HG02870 (cell line): ENCODE measurements around the gene PIGX.

Source experiments
- ATAC-seq: cut with Tn5 transposase; IDR thresholded peaks from one replicate; pipeline ENCODE4 v1.9.1; 2021; ENCODE audit warnings: mild to moderate bottlenecking, moderate library complexity; ENCODE audit not compliant: unreplicated experiment

Gene PIGX

GRCh38 chr3:196711838-196712513, at the start of gene PIGX, which contains the start of gene CEP19:
Gene PIGX (plus strand): TSS chr3:196712377.
Gene CEP19 (minus strand): TSS chr3:196712250. CDS start chr3:196708657, 3,593 bp downstream.
- ATAC-seq, result peak; percentile 67

- ATAC-seq, result no peak
These were observed 49.2 kb upstream of the PIGX start for GRCh38 chr3:196662711-196663571.

GRCh38 chr3:196666001-196666867, 45.9 kb upstream of the PIGX start:
- ATAC-seq, result no peak

- no peak for ATAC-seq
These were observed 44.9 kb upstream of the PIGX start for GRCh38 chr3:196667056-196667825.

GRCh38 chr3:196670339-196670738, 41.8 kb upstream of the PIGX start:
- no peak for ATAC-seq

- ATAC-seq, result no peak
These were observed 38.5 kb upstream of the PIGX start for GRCh38 chr3:196673632-196674031.

GRCh38 chr3:196677353-196677752, 34.8 kb upstream of the PIGX start:
- ATAC-seq, result no peak

- ATAC-seq, result no peak
These were observed 34.2 kb upstream of the PIGX start for GRCh38 chr3:196677931-196678330.

- ATAC-seq, result peak; percentile 78
These were observed 27.4 kb upstream of the PIGX start for GRCh38 chr3:196684548-196685407.

GRCh38 chr3:196686436-196686835, 25.7 kb upstream of the PIGX start:
- ATAC-seq, result no peak

- ATAC-seq, result no peak
These were observed 23.8 kb upstream of the PIGX start for GRCh38 chr3:196688349-196688748.

- ATAC-seq, result no peak
These were observed 22.1 kb upstream of the PIGX start for GRCh38 chr3:196689941-196690660.

- no peak for ATAC-seq
These were observed 20.8 kb upstream of the PIGX start for GRCh38 chr3:196691386-196691785.

GRCh38 chr3:196694202-196694638, 18.0 kb upstream of the PIGX start:
- ATAC-seq, result no peak

GRCh38 chr3:196694941-196695848, 17.0 kb upstream of the PIGX start:
- no peak for ATAC-seq

GRCh38 chr3:196695849-196696226, 16.3 kb upstream of the PIGX start:
- ATAC-seq, result no peak

GRCh38 chr3:196697270-196697669, 14.9 kb upstream of the PIGX start:
- no peak for ATAC-seq

GRCh38 chr3:196699749-196700148, 12.4 kb upstream of the PIGX start:
- ATAC-seq, result no peak
